NCI-H146 treated with DMSO at 0.1 percent for 48 hours (cell line): Measurements from ENCODE around the gene C1orf167.

Source experiments
- DNase-seq: peaks from one replicate; lab custom pipeline; 2025; ENCODE audit not compliant: unreplicated experiment; lab: John Stamatoyannopoulos, UW

Gene C1orf167

DNA sequence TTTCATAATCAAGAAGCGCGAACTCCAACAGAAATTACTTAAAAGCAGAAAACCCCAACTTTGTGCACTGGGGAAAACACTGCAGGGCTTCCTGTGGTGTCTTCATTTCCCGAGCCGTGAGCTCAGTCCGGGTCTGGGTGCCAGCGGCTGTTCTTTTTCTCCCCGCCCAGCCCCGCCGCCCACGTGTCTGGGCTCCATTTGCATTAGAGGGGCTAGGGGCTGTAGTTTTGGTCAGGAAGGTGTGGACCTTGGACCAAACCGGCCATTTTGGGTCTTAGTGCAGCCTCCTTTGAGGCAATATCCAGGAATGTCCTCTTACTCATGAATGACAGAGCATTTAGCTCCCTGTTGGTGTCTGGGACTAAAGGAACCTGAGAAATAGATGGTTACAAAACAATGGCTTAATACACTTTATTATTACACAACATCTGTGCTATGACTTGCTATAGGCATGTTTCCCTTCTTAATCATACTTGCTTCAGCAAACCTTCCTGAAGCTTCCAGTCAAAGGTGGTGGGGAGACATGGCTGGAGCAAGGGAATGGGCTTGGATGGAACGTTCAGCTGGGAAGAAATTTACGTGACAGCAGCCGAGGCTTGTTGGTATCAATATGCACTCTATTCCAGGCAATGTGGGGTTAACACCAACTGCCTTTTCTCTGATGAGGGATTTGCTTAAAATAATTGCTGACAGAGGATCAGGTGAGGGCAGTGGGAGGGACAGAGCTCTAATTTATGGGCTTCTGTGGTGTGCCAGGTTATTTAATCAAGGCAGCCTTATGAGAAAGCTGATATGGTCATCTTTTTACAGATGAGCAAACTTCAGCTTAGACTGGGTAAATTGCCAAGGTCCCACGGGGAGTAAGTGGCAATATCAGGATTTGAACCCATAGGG, 25.0 kb upstream of the C1orf167 start:
- DNase-seq = peak; percentile 26

DNA sequence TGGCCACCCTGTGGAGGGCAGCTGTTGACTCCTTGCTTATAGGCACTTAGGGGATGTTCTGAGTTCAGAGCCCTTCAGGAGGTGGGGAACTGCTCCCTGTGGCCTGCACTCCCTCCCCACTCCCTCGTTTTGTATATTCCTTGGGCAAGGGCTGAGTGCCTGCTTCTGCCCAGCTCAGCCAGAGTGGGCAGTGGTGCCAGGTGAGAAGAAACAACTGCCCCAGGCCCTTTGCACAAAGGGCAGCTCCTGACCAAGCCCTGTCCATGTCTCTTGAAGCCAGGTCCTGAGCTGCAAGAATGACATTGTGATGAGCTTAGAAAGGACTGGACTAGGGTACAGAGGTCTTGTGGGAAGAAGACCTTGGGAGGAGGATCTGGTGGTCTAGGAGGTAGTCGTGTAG, 23.9 kb upstream of the C1orf167 start:
- DNase-seq = no peak

DNA sequence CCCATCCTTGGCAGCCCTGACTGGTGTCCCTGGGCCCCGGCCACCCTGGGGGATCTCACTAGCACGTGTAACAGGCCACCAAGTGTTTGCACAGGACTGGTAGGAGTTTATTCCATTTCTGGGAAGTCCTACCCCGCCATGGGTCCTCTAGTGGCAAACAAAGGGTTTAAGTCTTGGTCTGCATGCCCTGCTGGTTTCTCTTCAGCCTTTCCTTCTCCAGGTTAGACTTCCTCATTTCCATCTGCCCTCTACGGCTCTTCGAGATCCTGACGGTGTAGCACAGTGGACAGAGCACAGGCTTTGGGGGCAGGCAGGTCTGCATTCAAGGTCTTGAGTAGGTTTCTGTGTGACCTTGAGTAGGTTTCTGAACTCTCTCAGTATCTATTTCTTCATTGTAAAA, 23.2 kb upstream of the C1orf167 start:
- no peak for DNase-seq

- no peak for DNase-seq
These were observed 21.5 kb upstream of the C1orf167 start for GRCh38 chr1:11740258-11741192.

GRCh38 chr1:11741482-11741881, 20.5 kb upstream of the C1orf167 start:
- DNase-seq = no peak

- no peak for DNase-seq
These were observed 20.0 kb upstream of the C1orf167 start for GRCh38 chr1:11741919-11742558.

- no peak for DNase-seq
These were observed 17.7 kb upstream of the C1orf167 start for GRCh38 chr1:11744287-11744686.

GRCh38 chr1:11746092-11746491, 15.9 kb upstream of the C1orf167 start:
- no peak for DNase-seq

DNA sequence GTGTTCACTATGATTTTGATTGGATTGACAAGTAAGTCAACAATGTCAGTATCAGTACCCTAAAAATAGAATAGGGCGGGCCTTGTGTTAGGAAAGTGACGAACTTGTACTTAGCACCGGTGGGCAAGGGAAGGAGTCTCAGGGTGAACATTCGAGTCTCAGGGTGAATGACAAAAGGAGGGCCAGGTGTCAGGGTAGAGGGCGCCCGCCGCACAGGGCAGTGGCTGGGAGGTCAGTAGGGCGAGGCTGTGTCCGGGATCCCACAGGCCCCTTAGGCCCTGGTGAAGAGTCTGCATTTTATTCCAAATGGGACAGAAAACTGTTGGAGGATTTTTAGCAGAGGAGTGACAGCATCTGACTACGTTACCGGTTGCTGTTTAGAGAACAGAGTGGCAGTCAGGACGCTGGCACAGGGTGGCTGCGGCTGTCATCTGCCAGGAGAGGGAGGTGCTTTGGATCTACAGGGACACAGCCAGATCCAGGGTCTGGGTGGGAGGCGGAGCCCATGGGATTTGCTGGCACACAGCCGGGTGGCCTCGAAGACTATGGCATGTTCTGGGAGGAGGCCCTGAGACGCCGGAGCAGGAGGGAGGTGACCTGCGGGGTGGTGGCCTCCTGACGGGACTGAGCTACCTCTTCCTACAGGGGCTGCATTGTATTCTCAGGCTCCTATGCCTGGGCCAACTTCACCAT, 15.1 kb upstream of the C1orf167 start:
- no peak for DNase-seq

DNA sequence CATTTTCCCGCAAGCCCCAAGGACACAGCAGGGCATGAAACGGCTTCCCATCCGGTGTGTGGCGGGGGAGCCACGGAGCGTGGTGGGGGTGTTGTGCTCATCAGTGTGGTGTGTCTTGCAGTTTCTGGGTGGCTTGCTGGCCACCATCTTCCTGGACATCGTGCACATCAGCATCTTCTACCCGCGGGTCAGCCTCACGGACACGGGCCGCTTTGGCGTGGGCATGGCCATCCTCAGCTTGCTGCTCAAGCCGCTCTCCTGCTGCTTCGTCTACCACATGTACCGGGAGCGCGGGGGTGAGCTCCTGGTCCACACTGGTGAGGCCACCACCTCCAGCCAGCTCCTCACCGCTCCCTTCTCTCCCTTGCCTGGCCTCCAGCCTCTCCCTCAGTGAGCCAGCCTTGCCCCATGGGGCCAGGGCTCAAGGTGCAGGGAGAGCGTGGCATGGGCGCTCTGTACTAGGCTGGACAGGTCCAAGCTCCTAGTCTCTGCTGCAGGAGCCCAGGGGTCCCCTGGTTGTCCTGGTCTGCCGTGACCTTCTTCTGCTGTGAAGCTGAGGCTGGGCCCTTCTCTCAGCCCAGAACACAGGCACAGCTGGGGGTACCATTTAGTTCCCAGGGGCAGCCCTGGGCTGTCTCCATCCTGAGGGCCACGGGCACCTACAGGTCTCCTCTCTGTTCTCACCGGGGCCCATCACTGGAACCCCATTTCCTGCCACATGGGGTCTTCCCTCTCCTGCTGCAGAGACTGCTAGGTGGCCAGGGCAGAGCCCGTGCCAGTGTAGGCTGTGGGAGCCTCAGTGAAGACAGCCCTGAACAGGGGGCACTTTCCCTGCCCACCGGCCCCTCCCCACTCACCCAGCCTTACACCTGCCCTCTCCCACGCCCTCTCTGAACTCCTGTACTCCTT, 13.4 kb upstream of the C1orf167 start:
- DNase-seq = no peak

DNA sequence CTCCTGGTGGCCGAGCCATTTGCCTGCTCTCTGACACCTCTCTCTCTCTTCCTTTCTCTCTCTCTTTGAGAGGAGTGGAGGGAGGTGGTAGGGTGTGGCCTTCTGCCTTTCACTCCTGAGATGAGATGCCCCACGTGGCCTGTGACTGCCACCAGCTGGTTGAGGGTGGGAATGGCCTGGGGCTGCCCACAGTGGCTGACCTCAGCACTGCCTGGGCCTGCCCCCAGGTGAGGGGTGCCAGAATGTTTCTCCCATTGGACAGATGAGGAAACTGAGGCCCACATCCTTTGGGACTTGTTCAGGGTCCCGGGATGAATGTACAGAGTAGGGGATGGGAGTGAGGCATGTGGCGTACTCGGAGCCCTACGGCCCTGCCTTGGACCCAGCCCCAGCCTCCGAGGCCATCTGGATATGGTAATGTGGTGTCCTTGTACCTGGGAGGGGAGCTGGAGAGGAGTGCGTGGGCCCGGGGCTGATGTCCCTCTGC, 12.7 kb upstream of the C1orf167 start:
- DNase-seq = no peak

GRCh38 chr1:11749996-11750395, 12.0 kb upstream of the C1orf167 start:
- DNase-seq = no peak

GRCh38 chr1:11751087-11751486, 10.9 kb upstream of the C1orf167 start:
- no peak for DNase-seq

GRCh38 chr1:11752359-11753088, 9.5 kb upstream of the C1orf167 start:
- no peak for DNase-seq

DNA sequence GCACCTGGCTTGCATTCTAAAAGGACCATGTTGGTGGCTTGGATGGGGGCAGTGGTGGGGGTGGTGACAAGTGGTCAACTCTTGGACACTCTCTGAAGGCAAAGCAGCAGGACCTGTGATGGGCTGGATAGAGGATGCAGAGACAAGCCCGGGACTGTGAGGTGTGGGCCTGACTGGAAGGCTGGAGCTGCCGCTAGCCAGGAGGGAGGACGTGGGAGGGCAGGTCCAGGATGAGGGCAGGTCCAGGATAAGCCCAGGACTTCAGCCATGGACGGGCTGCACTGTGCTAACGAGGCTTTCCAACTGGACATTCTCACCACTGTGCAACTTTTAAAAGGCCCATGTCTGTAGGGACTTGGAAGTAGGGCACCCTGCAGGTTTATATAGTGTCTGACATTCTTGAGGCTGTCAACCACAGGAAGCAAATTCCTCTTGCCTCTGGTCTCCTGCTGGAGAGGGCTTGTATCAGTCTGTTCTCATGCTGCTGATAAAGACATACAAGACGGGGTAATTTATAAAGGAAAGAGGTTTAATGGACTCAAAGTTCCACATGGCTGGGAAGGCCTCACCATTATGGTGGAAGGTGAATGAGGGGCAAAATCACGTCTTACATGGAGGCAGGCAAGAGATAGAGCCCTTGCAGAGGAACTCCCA, 8.3 kb upstream of the C1orf167 start:
- DNase-seq = no peak

DNA sequence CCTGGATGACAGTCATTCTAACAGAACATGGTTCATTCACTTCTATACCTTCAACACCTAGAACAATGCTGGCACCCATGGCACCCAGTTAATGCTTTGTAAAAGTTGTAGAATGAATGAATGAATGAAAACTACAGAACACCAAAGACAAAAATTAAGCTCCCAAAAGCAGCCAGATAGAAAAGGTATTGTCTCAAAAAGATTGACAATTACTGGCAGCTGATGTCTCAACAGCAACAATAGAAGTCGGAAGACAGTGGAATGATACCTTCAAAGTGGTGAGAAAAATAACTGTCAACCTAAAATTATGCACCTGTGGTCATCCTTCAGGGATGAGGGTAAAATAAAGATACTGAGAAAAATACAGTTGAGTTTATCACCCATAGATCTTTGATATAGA, 4.9 kb upstream of the C1orf167 start:
- no peak for DNase-seq

GRCh38 chr1:11759791-11760190, 2.2 kb upstream of the C1orf167 start:
- no peak for DNase-seq

- no peak for DNase-seq
These were observed 708 bp upstream of the C1orf167 start for GRCh38 chr1:11761285-11761684.
